OCI-M1 (cell line): Measurements from ENCODE around the gene SOCS2.
"Not testable (repeated sequence)": the region's sequence is repeated elsewhere in the genome, so short reads cannot be mapped to it uniquely, and the experiment has no call there.

Experiments used
- DNase-seq: peaks from one replicate; lab custom pipeline; 2025; lab: John Stamatoyannopoulos, UW

Gene SOCS2

DNA sequence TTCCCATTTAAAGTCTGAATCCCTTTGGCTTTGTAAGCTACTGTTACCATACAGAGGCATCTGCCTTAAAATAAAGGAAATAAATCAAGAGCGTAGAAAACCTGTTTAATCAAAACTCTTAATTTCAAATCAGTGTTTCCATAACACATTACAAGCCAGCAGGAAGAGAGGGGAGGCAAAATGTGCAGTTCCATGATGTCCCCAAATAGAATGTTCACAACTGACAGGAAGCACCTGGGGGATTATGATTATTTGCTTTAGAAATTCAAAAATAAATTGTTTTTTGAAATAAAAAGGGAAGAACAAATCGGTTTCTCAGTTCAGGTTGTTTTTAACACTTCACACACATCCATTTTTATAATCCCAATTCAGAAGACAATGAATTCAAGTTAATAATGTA lies 21.4 kb downstream of the SOCS2 start:
- no peak for DNase-seq

GRCh38 chr12:93594766-93595311 lies 22.4 kb downstream of the SOCS2 start:
- DNase-seq = no peak

- peak; percentile 25 for DNase-seq
These were observed 22.9 kb downstream of the SOCS2 start for GRCh38 chr12:93595351-93595750.

DNA sequence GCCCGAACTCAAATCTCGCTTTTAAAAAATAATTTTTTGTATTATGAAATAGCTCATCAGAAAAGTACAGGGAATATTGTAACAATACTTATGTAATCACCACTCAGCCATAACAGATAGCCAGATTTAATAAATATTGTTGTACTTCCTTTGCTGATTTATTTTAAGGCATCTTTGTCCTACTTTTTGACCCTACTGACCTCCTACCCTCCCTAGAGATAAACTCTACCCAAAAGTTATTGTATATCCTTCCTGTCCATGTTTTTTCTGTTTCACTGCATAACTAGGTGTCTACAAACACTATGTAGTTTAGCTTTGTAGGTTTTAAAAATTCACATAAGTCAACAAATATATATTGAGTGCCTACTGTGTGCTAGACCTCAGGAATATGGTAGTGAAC lies 25.1 kb downstream of the SOCS2 start:
- no peak for DNase-seq

GRCh38 chr12:93599192-93599591 lies 26.7 kb downstream of the SOCS2 start:
- no peak for DNase-seq

- no peak for DNase-seq
These were observed 29.1 kb downstream of the SOCS2 start for GRCh38 chr12:93601591-93601990.

- DNase-seq = no peak
These were observed 30.6 kb downstream of the SOCS2 start for GRCh38 chr12:93602897-93603668.

DNA sequence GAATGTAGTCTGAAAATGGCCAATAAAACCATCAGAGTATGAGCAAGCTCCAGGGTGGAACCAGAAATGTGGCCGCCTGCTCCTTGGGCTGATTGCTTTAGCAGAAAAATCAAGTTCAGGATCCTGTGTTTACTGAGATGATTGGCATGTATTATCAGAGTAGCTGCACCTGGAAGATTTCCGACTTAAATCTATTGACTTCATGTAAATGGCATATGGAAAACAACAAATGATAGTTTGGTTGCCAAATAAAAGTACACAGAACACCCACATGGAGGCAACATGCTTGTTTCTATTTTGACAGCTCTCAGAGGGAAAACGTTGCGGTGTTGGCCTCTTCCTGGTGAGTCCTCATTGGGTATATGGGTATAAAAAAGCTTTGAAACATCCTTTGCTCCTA lies 31.3 kb downstream of the SOCS2 start:
- DNase-seq = no peak

DNA sequence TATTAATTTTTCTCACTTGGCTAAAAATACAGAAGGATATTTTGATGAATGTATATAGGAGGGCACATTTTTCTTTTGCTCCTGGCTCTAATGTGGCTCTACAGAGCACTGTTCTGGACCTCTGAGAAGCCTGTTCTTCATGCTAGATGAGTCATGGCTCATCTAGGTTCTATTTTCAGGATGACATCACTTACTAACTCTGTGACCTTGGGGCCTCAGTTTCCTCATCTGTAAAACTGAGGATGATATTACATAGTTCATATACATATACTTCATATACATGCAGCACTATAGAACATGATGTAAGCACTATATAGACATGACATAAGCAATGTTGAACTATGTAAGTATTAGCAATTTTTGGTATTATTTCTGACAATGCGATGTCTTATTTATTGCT lies 35.8 kb downstream of the SOCS2 start:
- DNase-seq = no peak

DNA sequence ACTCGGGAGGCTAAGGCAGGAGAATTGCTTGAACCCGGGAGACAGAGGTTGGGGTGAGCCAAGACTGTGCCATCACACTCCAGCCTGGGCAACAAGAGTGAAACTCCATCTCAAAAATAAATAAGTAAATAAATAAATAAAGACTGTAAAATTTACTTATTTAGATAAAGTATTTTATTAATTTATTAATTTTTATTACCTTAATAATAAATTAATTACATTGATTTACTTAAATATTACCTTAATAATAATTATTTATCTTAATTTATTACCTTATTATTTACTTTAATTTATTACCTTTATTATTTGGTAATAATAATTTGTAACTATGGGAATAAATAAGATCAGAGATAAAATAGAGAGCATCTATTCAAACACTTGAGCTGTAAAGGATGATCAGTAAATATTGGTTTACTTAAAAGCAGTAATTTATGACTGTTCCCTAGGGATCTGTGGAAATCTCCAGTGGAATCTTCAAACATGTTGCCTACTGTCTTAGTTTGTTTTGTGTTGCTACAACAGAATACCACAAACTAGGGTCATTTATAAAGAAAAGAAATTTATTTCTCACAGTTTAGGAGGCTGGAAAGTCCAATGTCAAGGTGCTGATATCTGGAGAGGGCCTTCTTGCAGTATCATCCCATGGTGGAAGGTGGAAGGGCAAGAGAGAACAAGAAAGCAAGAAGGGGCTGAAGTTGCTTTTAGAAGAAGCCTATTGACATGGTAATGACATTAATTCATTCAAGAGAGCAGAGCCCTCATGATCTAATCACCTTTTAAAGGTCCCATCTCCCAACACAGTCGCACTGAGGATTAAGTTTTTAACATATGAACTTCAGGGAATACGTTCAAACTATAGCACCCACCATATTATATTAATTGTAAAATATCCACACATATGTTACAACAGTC lies 37.1 kb downstream of the SOCS2 start:
- DNase-seq = no peak

- no peak for DNase-seq
These were observed 40.3 kb downstream of the SOCS2 start for GRCh38 chr12:93612776-93613175.

DNA sequence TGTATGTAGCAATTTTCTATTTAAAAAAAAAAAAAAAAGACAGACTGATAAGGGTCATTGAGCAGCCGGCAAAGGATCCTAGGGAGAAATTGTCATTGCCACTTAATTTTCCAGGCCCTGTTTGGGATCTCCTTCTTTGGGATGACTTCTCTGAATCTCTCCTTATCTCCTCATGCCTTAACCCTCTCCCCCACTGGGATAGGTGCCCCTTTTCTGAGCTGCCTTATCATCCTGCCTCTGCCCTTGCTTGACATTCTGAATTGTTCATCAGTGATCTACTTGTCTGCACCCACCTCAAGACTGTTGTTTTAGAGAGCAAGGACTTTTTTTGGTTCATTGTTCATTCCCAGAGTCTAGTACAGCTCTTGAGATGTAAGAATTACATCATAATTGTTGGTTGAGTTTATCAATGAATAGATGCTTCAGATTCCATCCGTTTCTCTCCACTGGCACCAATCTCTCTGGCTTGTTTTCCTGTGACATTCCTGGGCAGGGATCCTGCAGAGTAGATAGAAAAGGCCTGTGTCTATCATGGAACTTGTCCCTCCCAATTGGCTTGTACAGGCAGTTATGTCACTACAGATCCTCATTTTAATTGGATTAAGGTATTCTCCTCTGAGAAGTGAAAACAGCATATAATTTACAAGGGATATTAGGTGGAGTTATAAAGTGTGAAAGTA lies 42.6 kb downstream of the SOCS2 start:
- DNase-seq = no peak

DNA sequence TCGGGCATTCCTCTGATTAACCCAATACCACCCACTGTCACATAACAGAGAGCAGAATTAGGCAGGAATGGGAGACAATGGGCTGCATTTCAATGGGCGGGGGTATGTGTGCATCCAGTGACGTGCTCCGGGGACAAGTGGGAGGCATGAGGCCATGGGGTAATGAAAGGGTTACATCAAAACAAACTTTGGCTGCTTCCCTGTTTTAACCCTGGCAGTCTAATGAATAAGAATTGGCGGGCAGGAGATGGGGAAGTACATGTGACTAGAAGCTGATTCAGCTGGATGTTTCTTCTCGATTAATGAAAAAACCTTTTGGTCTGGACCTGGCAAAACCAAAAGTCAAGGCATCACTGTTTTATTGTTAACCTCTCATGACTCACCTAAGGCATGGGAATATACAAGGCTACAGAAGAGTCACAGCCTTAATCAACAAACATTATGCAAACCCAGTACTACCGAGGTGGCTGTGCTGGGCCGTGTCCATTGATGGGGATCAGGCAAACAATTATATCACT lies 44.2 kb downstream of the SOCS2 start:
- no peak for DNase-seq

DNA sequence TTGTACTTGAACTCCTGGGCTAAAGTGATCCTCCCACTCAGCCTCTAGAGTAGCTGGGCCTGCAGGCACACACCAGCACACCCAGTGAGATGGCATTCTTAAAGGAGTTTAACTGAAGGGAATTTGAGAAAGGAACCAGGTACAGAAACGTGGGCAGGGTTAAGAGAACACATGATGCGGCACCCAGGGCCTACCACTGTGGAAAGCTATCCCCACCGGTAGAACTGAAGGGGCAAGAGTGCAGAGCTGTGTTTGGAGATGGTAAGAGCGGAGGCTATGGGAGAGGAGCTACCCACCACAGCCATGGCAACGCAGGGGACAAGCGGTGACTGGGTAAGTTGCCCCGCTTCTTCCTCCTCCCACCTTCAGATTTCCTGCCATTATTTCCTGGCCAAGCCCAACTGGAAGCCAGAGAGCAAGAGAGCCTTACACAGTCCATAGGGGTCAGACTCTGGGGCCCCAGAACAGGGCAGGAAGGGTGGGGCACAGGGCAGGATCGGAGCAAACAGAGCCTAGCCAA lies 46.5 kb downstream of the SOCS2 start:
- DNase-seq = no peak

DNA sequence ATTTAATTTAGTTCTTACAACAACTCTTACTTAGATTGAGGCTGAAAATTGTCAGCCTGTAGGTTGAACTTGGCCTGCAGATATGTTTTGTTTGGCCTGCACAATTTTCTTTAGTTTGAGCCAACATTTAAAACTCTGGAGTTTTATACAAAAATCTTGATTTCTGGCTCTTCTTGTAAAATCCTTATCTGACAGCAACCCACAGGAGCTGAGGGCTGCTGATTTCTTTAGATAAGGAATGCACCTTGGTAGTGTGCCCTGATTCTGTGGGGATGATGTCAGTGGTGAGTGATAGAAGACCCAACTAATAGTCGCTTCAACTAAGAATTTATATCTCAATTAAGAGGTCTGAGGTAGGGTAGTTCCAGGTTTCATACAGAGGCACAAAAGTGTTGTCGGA lies 49.5 kb downstream of the SOCS2 start:
- no peak for DNase-seq

GRCh38 chr12:93622485-93622884 lies 50.0 kb downstream of the SOCS2 start:
- no peak for DNase-seq

DNA sequence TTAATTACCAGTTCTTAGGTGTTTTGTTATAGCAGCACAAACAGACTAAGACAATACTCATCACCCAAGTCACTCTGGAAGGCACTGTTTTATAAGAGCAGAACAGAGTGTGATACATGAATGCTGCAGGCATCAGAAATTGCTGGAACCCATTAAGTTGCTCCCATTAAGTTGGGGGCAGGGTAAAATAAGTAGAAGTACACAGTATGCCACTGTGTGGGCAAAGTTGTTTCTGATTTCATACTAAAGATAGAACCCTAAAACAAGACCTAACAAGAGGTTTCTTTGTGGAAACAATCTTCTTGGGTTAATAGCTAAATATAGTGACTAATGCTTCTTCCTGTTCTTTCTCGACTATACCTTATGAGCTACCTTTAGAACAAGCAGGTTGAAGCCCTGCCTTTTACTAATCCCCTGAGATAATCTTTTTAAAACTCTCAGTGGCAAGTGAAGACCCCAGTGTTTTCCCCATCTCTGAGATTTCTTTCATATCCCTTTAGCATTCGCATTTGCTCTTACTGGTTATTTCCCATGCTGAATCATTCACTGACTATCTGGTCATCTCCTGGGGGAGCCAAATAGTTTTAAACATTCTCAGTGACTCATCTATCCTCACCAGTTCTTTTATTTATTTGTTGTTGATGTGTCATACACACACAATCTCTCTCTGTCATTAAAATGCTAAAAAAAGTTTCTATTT lies 52.3 kb downstream of the SOCS2 start:
- peak; percentile 31 for DNase-seq

GRCh38 chr12:93625295-93625645 lies 52.8 kb downstream of the SOCS2 start:
- DNase-seq = not testable (repeated sequence)

- no peak for DNase-seq
These were observed 53.7 kb downstream of the SOCS2 start for GRCh38 chr12:93626160-93626559.
